Fibroblast of lung (primary cell): Measurements from ENCODE around the gene POU2F1. TPM values are rescaled to one million over a fixed set of nuclear protein-coding genes. Genes with fewer than 3 reads are reported as not detected.

Experiments used
- DNase-seq, 2 donors: peaks; one replicate each; pipeline versions ENCODE4 v3.0.0 to v3.0.0-alpha.2; 2010; ENCODE audit warnings: low read depth in 2 of 2
- H2AFZ ChIP-seq: 2 replicates; pipeline ENCODE4 v1.5.1; 2012; ENCODE audit warnings: low read length, control low read depth, inconsistent platforms
- H3K27ac ChIP-seq: 2 replicates; pipeline ENCODE4 v1.5.1; 2011; ENCODE audit warnings: low read length, control low read depth; ENCODE audit not compliant: insufficient read depth
- H3K27me3 ChIP-seq: 2 replicates; pipeline ENCODE4 v1.5.1; 2011; ENCODE audit warnings: mild to moderate bottlenecking, low read length; ENCODE audit not compliant: control insufficient read depth, insufficient read depth
- H3K36me3 ChIP-seq: 2 replicates; pipeline ENCODE4 v1.5.1; 2011; ENCODE audit warnings: low read length; ENCODE audit not compliant: control insufficient read depth, insufficient read depth
- H3K4me1 ChIP-seq: 2 replicates; pipeline ENCODE4 v1.5.1; 2011; ENCODE audit warnings: low read length; ENCODE audit not compliant: control insufficient read depth, insufficient read depth; ENCODE audit errors: extremely low read depth
- H3K4me2 ChIP-seq: 2 replicates; pipeline ENCODE4 v1.5.1; 2011; ENCODE audit warnings: low read length, control low read depth; ENCODE audit not compliant: insufficient read depth; ENCODE audit errors: extremely low read depth
- H3K4me3 ChIP-seq, 4 experiments: fragments of 200-600 bp in 1 of 4; sonication (generic) in 1 of 4; replicated peaks in 1 of 4; 2 replicates each; pipeline ENCODE4 v1.5.1; 2011 to 2016; ENCODE audit warnings: low read length in 4 of 4, low read depth in 3 of 4, mild to moderate bottlenecking in 3 of 4, control low read depth in 2 of 4, inconsistent platforms in 1 of 4, mixed read lengths in 1 of 4; ENCODE audit not compliant: insufficient read depth in 1 of 4; ENCODE audit errors: control extremely low read depth in 1 of 4
- H3K79me2 ChIP-seq: 2 replicates; pipeline ENCODE4 v1.5.1; 2012; ENCODE audit warnings: mild to moderate bottlenecking, low read length, inconsistent platforms; ENCODE audit not compliant: control insufficient read depth, insufficient read depth
- H3K9ac ChIP-seq: 2 replicates; pipeline ENCODE4 v1.5.1; 2011; ENCODE audit warnings: mild to moderate bottlenecking, low read length, control low read depth; ENCODE audit not compliant: insufficient read depth
- H3K9me3 ChIP-seq: 2 replicates; pipeline ENCODE4 v1.5.1; 2012; ENCODE audit warnings: low read depth, low read length; ENCODE audit not compliant: control insufficient read depth, insufficient read depth
- H4K20me1 ChIP-seq: 2 replicates; pipeline ENCODE4 v1.5.1; 2011; ENCODE audit warnings: low read length; ENCODE audit not compliant: control insufficient read depth, insufficient read depth; ENCODE audit errors: extremely low read depth
- EZH2 ChIP-seq: IDR thresholded peaks from 2 replicates; pipeline ENCODE4 v1.5.1; 2012; ENCODE audit warnings: low read length, control low read depth, mild to moderate bottlenecking; ENCODE audit errors: missing control alignments
- polyA plus RNA-seq, 2 donors: library from polyadenylated mRNA; depleted of rRNA in 1 of 2; stranded (reverse) in 1 of 2; unstranded in 1 of 2; fragments of >200 nt; gene quantifications; 2 replicates each; pipeline ENCODE4 v1.2.1, GENCODE V29; 2011 to 2012; ENCODE audit warnings: missing spikeins in 1 of 2
- total RNA-seq: library from RNA; depleted of rRNA; stranded (reverse); fragments of >200 nt; gene quantifications from 2 replicates; pipeline ENCODE4 v1.2.1, GENCODE V29; 2014
- TF ChIP-seq, protein P1 (sequence below), 2 donors: IDR thresholded peaks in 1 of 2; conservative IDR thresholded peaks in 1 of 2; 1 replicate in 1 of 2; 2 replicates in 1 of 2; pipeline ENCODE4 v1.5.1; 2011 to 2012; ENCODE audit warnings: low read length in 2 of 2, control low read depth in 1 of 2, inconsistent platforms in 1 of 2, low read depth in 1 of 2, mild to moderate bottlenecking in 1 of 2

The POU2F1 gene
- total and polyA plus RNA-seq, 2 donors (not counting 1 experiment from before 2014, with no cell fraction given), result 3.5 to 4.3 TPM

- H3K4me1 ChIP-seq, result no peaks in the 10 kb centered on the region
- H3K4me3 ChIP-seq, result no peak overlapping the region
- H3K27me3 ChIP-seq, result no peaks in the 10 kb centered on the region
- no peak overlapping the region for H2AFZ ChIP-seq
- H3K9me3 ChIP-seq, result no peaks in the 10 kb centered on the region
- no peak overlapping the region for H3K4me2 ChIP-seq
- peak; percentile 28 to 39 for DNase-seq
- no peaks in the 10 kb centered on the region for H3K36me3 ChIP-seq
- H4K20me1 ChIP-seq, result no peaks in the 10 kb centered on the region
- no peak overlapping the region for H3K27ac ChIP-seq
- TF ChIP-seq EZH2, result no peak
- TF ChIP-seq, protein P1, sequence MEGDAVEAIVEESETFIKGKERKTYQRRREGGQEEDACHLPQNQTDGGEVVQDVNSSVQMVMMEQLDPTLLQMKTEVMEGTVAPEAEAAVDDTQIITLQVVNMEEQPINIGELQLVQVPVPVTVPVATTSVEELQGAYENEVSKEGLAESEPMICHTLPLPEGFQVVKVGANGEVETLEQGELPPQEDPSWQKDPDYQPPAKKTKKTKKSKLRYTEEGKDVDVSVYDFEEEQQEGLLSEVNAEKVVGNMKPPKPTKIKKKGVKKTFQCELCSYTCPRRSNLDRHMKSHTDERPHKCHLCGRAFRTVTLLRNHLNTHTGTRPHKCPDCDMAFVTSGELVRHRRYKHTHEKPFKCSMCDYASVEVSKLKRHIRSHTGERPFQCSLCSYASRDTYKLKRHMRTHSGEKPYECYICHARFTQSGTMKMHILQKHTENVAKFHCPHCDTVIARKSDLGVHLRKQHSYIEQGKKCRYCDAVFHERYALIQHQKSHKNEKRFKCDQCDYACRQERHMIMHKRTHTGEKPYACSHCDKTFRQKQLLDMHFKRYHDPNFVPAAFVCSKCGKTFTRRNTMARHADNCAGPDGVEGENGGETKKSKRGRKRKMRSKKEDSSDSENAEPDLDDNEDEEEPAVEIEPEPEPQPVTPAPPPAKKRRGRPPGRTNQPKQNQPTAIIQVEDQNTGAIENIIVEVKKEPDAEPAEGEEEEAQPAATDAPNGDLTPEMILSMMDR (conservative IDR thresholded peaks at IDR 0.05 in 1 of 2, IDR thresholded peaks at IDR 0.05 in 1 of 2; ENCODE audit: low read depth in 1 of 2, low read length in 2 of 2), result no peak
- H3K79me2 ChIP-seq, result no peaks in the 10 kb centered on the region
- H3K9ac ChIP-seq, result no peak overlapping the region
These were observed 111.8 kb downstream of the POU2F1 start for GRCh38 chr1:167332503-167332902.

DNA sequence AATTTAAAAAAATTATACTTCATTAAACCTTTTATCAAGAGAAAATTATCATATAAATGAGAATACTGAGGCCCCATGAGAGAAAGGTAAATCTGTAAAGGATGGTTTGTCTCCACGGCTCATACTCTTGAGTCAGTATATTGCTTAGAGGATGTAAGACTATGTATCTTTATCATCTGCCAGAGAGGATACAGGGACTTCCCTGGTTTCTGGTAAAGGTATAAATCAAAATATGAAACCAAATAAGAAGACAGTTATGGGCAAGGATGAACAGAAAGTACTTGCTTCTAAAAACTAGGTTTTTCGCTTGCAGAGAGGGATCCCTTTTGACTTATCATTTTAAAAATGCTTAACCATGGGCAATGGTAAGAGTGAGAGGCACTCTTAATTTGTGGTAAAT is 112.4 kb downstream of the POU2F1 start:
- Histone ChIP-seq H2AFZ (no peak overlapping the region), H3K4me1 (no peaks in the 10 kb centered on the region), H3K4me2 (no peak overlapping the region), H4K20me1 (no peaks in the 10 kb centered on the region), H3K27me3 (no peaks in the 10 kb centered on the region), H3K36me3 (no peaks in the 10 kb centered on the region), H3K9me3 (no peaks in the 10 kb centered on the region), H3K27ac (no peak overlapping the region), H3K9ac (no peak overlapping the region), H3K79me2 (no peaks in the 10 kb centered on the region), H3K4me3 (no peak overlapping the region)
- no peak for DNase-seq
- TF ChIP-seq, protein P1 (conservative IDR thresholded peaks at IDR 0.05 in 1 of 2, IDR thresholded peaks at IDR 0.05 in 1 of 2; ENCODE audit: low read depth in 1 of 2, low read length in 2 of 2), result no peak
- no peak for TF ChIP-seq EZH2

DNA sequence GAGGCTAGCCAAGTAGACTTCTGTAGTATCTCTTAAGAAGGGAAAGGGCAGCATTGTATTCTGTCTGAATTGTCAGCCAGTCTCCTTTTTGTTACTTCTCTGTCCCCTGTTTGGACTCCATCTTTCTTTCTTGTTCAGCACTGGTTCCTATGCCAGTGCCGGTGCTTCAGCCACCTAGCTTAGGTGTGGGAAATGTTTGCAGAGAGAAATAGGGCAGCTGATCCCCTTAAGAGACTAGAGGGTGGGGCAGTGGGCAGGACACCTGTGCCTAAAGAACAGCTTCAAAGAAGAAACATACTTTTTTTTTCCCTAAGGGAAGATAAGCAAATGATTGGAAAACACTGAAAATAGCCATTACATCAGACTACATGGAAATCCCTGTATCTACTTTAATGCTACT is 113.0 kb downstream of the POU2F1 start:
- Histone ChIP-seq H3K9ac (no peak overlapping the region), H3K27me3 (no peaks in the 10 kb centered on the region), H3K36me3 (no peaks in the 10 kb centered on the region), H3K4me2 (no peak overlapping the region), H3K4me1 (no peaks in the 10 kb centered on the region), H3K79me2 (no peaks in the 10 kb centered on the region), H3K27ac (no peak overlapping the region), H3K4me3 (no peak overlapping the region), H2AFZ (no peak overlapping the region), H4K20me1 (no peaks in the 10 kb centered on the region), H3K9me3 (no peaks in the 10 kb centered on the region)
- DNase-seq, result no peak
- TF ChIP-seq, protein P1 (conservative IDR thresholded peaks at IDR 0.05 in 1 of 2, IDR thresholded peaks at IDR 0.05 in 1 of 2; ENCODE audit: low read depth in 1 of 2, low read length in 2 of 2), result no peak
- no peak for TF ChIP-seq EZH2
